Endothelial cell of umbilical vein (primary cell): ENCODE results near the gene ARHGEF10L. TPM values are rescaled to one million over a fixed set of nuclear protein-coding genes. Genes with fewer than 3 reads are reported as not detected.

Experiments
- BruUV-seq: library from RNA; stranded (reverse); fragments of 400-500 nt; replicated peaks from 2 replicates; lab custom pipeline; 2021; lab: Mats Ljungman, UMichigan
- CTCF ChIA-PET: fragments of 300-600, 350-600 bp; sonication (Branson Sonifier 250); formaldehyde crosslinking; loops from one replicate; lab custom pipeline; 2021; ENCODE audit warnings: antibody characterized with exemption, inconsistent platforms; lab: Charles Lee
- POLR2A ChIA-PET: fragments of 300-600, 350-600 bp; sonication (Branson Sonifier 250); formaldehyde crosslinking; loops from one replicate; lab custom pipeline; 2021; ENCODE audit warnings: antibody characterized with exemption, inconsistent platforms; lab: Charles Lee
- DNase-seq: peaks from one replicate; pipeline ENCODE4 v3.0.0-alpha.2; 2011; ENCODE audit warnings: low read depth, low spot score
- FAIRE-seq: peaks from 2 replicates; lab custom pipeline; 2011; peaks lifted over from hg19 to GRCh38; lab: Jason Lieb, UNC
- H2AFZ ChIP-seq: 2 replicates; pipeline ENCODE4 v1.6.0; 2012; ENCODE audit warnings: low read depth, low read length, control low read depth, inconsistent platforms
- H3K27ac ChIP-seq: 2 replicates; pipeline ENCODE4 v1.5.1; 2011; ENCODE audit warnings: low read depth, mild to moderate bottlenecking, control low read depth, low read length, moderate library complexity; ENCODE audit not compliant: insufficient read depth
- H3K27me3 ChIP-seq, 2 experiments: 2 replicates each; pipeline versions ENCODE4 v1.6.0 to v1.6.1; 2011; ENCODE audit warnings: low read length in 2 of 2, mixed read lengths in 1 of 2; ENCODE audit not compliant: control insufficient read depth in 2 of 2, insufficient read depth in 2 of 2
- H3K36me3 ChIP-seq, 2 experiments: 2 replicates in 1 of 2; 3 replicates in 1 of 2; pipeline ENCODE4 v1.5.1; 2011; ENCODE audit warnings: low read length in 2 of 2, mild to moderate bottlenecking in 1 of 2, moderate library complexity in 1 of 2; ENCODE audit not compliant: control insufficient read depth in 2 of 2, insufficient read depth in 2 of 2; ENCODE audit errors: extremely low read depth in 1 of 2
- H3K4me1 ChIP-seq: 3 replicates; pipeline ENCODE4 v1.5.1; 2011; ENCODE audit warnings: mild to moderate bottlenecking, low read length; ENCODE audit not compliant: control insufficient read depth, insufficient read depth; ENCODE audit errors: extremely low read depth
- H3K4me2 ChIP-seq: 2 replicates; pipeline ENCODE4 v1.6.1; 2011; ENCODE audit warnings: low read length, control low read depth, mixed read lengths; ENCODE audit not compliant: insufficient read depth
- H3K4me3 ChIP-seq, 3 experiments: fragments of 200-600 bp in 1 of 3; sonication (generic), shearing (Covaris generic) in 1 of 3; replicated peaks in 1 of 3; 2 replicates each; pipeline ENCODE4 v1.5.1; 2011 to 2016; ENCODE audit warnings: control low read depth in 3 of 3, low read length in 3 of 3, mild to moderate bottlenecking in 2 of 3, inconsistent platforms in 1 of 3, low read depth in 1 of 3, moderate library complexity in 1 of 3; ENCODE audit not compliant: insufficient read depth in 1 of 3
- H3K79me2 ChIP-seq: 2 replicates; pipeline ENCODE4 v1.6.0; 2012; ENCODE audit warnings: low read length, inconsistent platforms; ENCODE audit not compliant: control insufficient read depth, insufficient read depth
- H3K9ac ChIP-seq: replicated peaks from 2 replicates; pipeline ENCODE3; 2011; ENCODE audit warnings: low read length, control low read depth; ENCODE audit not compliant: insufficient read depth; ENCODE audit errors: extremely low read depth
- H3K9me1 ChIP-seq: replicated peaks from 3 replicates; pipeline ENCODE4 v1.6.0; 2011; ENCODE audit warnings: mild to moderate bottlenecking, low read length; ENCODE audit not compliant: control insufficient read depth, insufficient read depth; ENCODE audit errors: extremely low read depth
- H3K9me3 ChIP-seq: replicated peaks from 2 replicates; pipeline ENCODE4 v1.5.1; 2012; ENCODE audit warnings: low read length, inconsistent platforms; ENCODE audit not compliant: control insufficient read depth, insufficient read depth
- H4K20me1 ChIP-seq: replicated peaks from 2 replicates; pipeline ENCODE3; 2011; ENCODE audit warnings: mild to moderate bottlenecking, low read length; ENCODE audit not compliant: control insufficient read depth, insufficient read depth; ENCODE audit errors: extremely low read depth
- FOS ChIP-seq: IDR thresholded peaks from 2 replicates; pipeline ENCODE4 v1.6.1; 2011; ENCODE audit warnings: mild to moderate bottlenecking, low read length, moderate library complexity, borderline replicate concordance; ENCODE audit not compliant: insufficient read depth
- MYC ChIP-seq: IDR thresholded peaks from one replicate; pipeline ENCODE4 v1.6.1; 2011; ENCODE audit warnings: mild to moderate bottlenecking, low read depth, low read length
- dilution Hi-C: fragments of 300-500 bp; cut with MboI; formaldehyde crosslinking; loops from one replicate; pipeline ENCODE4 v1.15.0; 2019; ENCODE audit warnings: low sequenced_read_pairs; ENCODE audit not compliant: extremely low pct_ligation_motif_present
- intact Hi-C: fragments of 100-400 bp; cut with micrococcal nuclease; formaldehyde crosslinking; loops from one replicate; pipeline ENCODE4 v1.10.0; 2022
- polyA plus RNA-seq, 4 experiments: library from polyadenylated mRNA; depleted of rRNA in 3 of 4; stranded (reverse) in 3 of 4; unstranded in 1 of 4; fragments of >200 nt; gene quantifications; 2 replicates each; pipeline versions ENCODE4 v1.2.1 to v1.2.3, GENCODE V29; 2011 to 2012; ENCODE audit warnings: missing spikeins in 1 of 4
- total RNA-seq: library from RNA; stranded (reverse); gene quantifications from 2 replicates; pipeline ENCODE4 v1.2.3, GENCODE V29; 2021
- TF ChIP-seq, protein P1 (sequence below): IDR thresholded peaks from 2 replicates; pipeline ENCODE4 v1.6.1; 2011; ENCODE audit not compliant: insufficient read depth, insufficient read length
- TF ChIP-seq, protein P2 (sequence below), 2 donors: IDR thresholded peaks; 1 replicate in 1 of 2; 2 replicates in 1 of 2; pipeline ENCODE4 v1.5.1; 2011; ENCODE audit warnings: low read length in 2 of 2, mild to moderate bottlenecking in 2 of 2, moderate library complexity in 2 of 2, control low read depth in 1 of 2, inconsistent platforms in 1 of 2, low read depth in 1 of 2; ENCODE audit not compliant: insufficient read depth in 1 of 2; ENCODE audit errors: extremely low read depth in 1 of 2

Gene ARHGEF10L
- total and polyA plus RNA-seq, 2 donors (not counting 3 experiments of a cell fraction or from before 2014, with no cell fraction given), result 1.9 to 5.2 TPM

DNA sequence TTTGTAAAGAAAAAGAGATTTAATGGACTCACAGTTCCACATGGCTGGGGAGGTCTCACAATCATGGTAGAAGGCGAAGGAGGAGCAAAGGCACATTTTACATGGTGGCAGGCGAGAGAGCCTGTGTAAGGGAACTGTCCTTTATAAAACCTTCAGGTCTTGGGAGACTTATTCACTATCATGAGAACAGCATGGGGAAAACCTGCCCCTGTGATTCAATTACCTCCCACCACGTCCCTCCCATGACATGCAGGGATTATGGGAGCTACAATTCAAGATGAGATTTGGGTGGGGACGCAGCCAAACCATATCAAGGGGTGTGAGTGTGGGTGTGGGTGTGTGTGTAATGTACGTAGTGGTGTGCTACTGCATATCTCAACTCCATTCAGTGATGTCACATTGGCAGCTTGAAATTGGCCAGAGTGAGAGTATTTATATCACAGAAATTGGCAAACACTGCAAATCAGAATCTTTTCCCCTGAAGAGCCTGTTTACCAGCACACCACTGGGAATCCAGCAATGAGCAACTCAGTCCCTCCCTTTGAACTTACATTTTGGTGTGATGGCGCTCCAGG lies 5.4 kb downstream of the ARHGEF10L start:
- no peaks in the 10 kb centered on the region for H3K9me1 ChIP-seq
- H2AFZ ChIP-seq, result no peak overlapping the region
- no peak overlapping the region for H3K4me2 ChIP-seq
- H4K20me1 ChIP-seq, result no peaks in the 10 kb centered on the region
- no peak overlapping the region for H3K27ac ChIP-seq
- no peak overlapping the region for H3K9ac ChIP-seq
- no peaks in the 10 kb centered on the region for H3K9me3 ChIP-seq
- H3K4me3 ChIP-seq, result no peak overlapping the region
- DNase-seq (no peak), FAIRE-seq (no peak)
- H3K27me3 ChIP-seq, result peaks cover 2 to 3% of the 10 kb centered on the region in 2 experiments
- intact Hi-C loops, result no loop called here
- no peaks in the 10 kb centered on the region for H3K79me2 ChIP-seq
- no peak for TF ChIP-seq FOS
- TF ChIP-seq, protein P1, sequence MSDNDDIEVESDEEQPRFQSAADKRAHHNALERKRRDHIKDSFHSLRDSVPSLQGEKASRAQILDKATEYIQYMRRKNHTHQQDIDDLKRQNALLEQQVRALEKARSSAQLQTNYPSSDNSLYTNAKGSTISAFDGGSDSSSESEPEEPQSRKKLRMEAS, result no peak
- no peak for TF ChIP-seq MYC
- TF ChIP-seq, protein P2, sequence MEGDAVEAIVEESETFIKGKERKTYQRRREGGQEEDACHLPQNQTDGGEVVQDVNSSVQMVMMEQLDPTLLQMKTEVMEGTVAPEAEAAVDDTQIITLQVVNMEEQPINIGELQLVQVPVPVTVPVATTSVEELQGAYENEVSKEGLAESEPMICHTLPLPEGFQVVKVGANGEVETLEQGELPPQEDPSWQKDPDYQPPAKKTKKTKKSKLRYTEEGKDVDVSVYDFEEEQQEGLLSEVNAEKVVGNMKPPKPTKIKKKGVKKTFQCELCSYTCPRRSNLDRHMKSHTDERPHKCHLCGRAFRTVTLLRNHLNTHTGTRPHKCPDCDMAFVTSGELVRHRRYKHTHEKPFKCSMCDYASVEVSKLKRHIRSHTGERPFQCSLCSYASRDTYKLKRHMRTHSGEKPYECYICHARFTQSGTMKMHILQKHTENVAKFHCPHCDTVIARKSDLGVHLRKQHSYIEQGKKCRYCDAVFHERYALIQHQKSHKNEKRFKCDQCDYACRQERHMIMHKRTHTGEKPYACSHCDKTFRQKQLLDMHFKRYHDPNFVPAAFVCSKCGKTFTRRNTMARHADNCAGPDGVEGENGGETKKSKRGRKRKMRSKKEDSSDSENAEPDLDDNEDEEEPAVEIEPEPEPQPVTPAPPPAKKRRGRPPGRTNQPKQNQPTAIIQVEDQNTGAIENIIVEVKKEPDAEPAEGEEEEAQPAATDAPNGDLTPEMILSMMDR (IDR thresholded peaks at IDR 0.05; ENCODE audit: extremely low read depth in 1 of 2, insufficient read depth in 1 of 2, low read depth in 1 of 2, low read length in 2 of 2), result no peak
- dilution Hi-C loops, result no loop called here
- CTCF ChIA-PET, result interaction anchor here (1.2 to 1.3 kb wide), 4 partner anchors 9 to 1031 kb away, joined by 4 to 5 read pairs (median 4); no protein-coding TSS in a partner anchor
- no peaks in the 10 kb centered on the region for H3K36me3 ChIP-seq
- H3K4me1 ChIP-seq, result no peaks in the 10 kb centered on the region
- POLR2A ChIA-PET, result interaction anchor here (0.9 kb wide), 1 partner anchor 9 kb away, joined by 3 read pairs; no protein-coding TSS in a partner anchor
- no TSS peak for BruUV-seq
